Measurements from ENCODE around the gene BRMS1L.

The BRMS1L gene

DNA sequence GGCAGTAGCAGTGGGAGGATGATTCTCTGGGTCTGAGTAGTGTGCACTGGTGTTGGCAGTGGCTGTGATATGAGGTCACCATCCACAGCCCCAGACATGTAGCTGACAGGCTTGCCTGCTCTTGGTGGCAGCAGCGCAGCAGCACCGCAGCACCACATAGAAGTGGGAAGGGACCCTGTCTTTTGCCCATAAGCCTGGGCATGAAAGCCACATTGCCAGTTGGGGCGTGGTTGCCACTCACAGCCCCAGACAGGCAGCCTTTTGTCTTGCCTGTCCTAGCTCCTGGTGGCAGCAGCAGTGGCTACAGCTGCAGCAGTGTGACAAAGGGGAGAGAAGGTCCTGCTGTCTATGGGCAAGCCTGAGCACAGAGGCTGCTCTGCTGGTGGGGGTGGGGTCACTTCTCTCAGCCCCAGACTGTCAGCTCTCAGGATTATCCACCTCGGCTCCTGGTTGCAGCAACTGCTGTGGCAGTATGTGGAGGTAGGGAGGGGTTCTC is 71.5 kb downstream of the BRMS1L start:
- no peaks in the 10 kb centered on the region for H3K4me1 ChIP-seq (ENCODE audit: insufficient read depth, low read length, poor library complexity, severe bottlenecking)
- H2AFZ ChIP-seq (ENCODE audit: low read length): no peak overlapping the region
- H3K9me2 ChIP-seq (replicated peaks; ENCODE audit: low read depth, low read length): no peaks in the 10 kb centered on the region
- H3K4me3 ChIP-seq (ENCODE audit: low read length, poor library complexity, severe bottlenecking): no peak overlapping the region
- H3K79me2 ChIP-seq (ENCODE audit: insufficient read depth, low read length): no peaks in the 10 kb centered on the region
- H3F3A ChIP-seq (ENCODE audit: low read depth): no peaks in the 10 kb centered on the region
- TF ChIP-seq CTCF (conservative IDR thresholded peaks at IDR 0.05; ENCODE audit: low read length): no peak
- H4K20me1 ChIP-seq (ENCODE audit: insufficient read depth, low read length, poor library complexity, severe bottlenecking): no peaks in the 10 kb centered on the region
- H3K27me3 ChIP-seq (ENCODE audit: insufficient read depth, low read length, poor library complexity, severe bottlenecking): no peaks in the 10 kb centered on the region
- H3K9me3 ChIP-seq (ENCODE audit: insufficient read depth, low read depth, low read length): no peaks in the 10 kb centered on the region
- no peak overlapping the region for H3K9ac ChIP-seq (ENCODE audit: low read depth, low read length, poor library complexity, severe bottlenecking)
- no peak overlapping the region for H3K4me2 ChIP-seq (ENCODE audit: low read depth, low read length, poor library complexity, severe bottlenecking)
- H3K36me3 ChIP-seq (ENCODE audit: insufficient read depth, low read length): no peaks in the 10 kb centered on the region

DNA sequence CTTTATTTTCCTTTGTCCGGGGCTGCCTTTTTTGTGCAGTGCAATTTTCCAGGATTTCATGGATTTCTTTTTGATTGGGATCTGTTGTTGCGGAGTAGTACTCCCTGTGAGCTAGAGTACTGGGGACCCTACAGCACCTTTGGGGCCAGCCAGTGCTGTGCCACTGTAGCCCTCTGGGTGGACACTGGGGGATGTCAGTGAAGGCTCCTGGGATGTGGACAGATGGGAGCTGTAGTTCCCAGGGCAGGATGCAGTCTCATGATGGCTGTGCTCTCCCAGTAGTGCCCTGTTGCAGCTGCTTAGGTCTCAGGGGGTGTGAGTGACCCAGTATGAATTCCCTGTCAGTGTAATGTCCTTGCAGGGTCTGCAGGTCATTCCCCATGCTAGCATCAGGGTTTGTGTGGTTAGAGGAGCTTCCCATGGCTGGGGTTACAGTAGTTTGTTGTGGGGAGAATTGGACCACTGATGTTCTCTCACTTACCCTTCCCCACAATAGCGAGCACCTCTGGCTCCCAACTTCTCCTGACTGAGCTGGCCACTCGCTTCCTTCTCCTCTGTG is 72.2 kb downstream of the BRMS1L start:
- Histone ChIP-seq H3K9ac (ENCODE audit: low read depth, low read length, poor library complexity, severe bottlenecking) (no peak overlapping the region), H3K4me1 (ENCODE audit: insufficient read depth, low read length, poor library complexity, severe bottlenecking) (no peaks in the 10 kb centered on the region), H3K27me3 (ENCODE audit: insufficient read depth, low read length, poor library complexity, severe bottlenecking) (no peaks in the 10 kb centered on the region), H2AFZ (ENCODE audit: low read length) (no peak overlapping the region), H3K4me2 (ENCODE audit: low read depth, low read length, poor library complexity, severe bottlenecking) (no peak overlapping the region), H3K36me3 (ENCODE audit: insufficient read depth, low read length) (no peaks in the 10 kb centered on the region), H4K20me1 (ENCODE audit: insufficient read depth, low read length, poor library complexity, severe bottlenecking) (no peaks in the 10 kb centered on the region), H3K4me3 (ENCODE audit: low read length, poor library complexity, severe bottlenecking) (no peak overlapping the region), H3F3A (ENCODE audit: low read depth) (no peaks in the 10 kb centered on the region), H3K9me3 (ENCODE audit: insufficient read depth, low read depth, low read length) (no peaks in the 10 kb centered on the region), H3K79me2 (ENCODE audit: insufficient read depth, low read length) (no peaks in the 10 kb centered on the region), H3K9me2 (replicated peaks; ENCODE audit: low read depth, low read length) (no peaks in the 10 kb centered on the region)
- TF ChIP-seq CTCF (conservative IDR thresholded peaks at IDR 0.05; ENCODE audit: low read length) (no peak), EZH2phosphoT487 (IDR thresholded peaks at IDR 0.05; ENCODE audit: borderline replicate concordance) (no peak)

GRCh38 chr14:35900741-35901140 is 74.6 kb downstream of the BRMS1L start:
- no peak overlapping the region for H2AFZ ChIP-seq (ENCODE audit: low read length)
- no peaks in the 10 kb centered on the region for H3K27me3 ChIP-seq (ENCODE audit: insufficient read depth, low read length, poor library complexity, severe bottlenecking)
- H3K79me2 ChIP-seq (ENCODE audit: insufficient read depth, low read length): no peaks in the 10 kb centered on the region
- H3K9me2 ChIP-seq (replicated peaks; ENCODE audit: low read depth, low read length): no peaks in the 10 kb centered on the region
- H4K20me1 ChIP-seq (ENCODE audit: insufficient read depth, low read length, poor library complexity, severe bottlenecking): no peaks in the 10 kb centered on the region
- H3K36me3 ChIP-seq (ENCODE audit: insufficient read depth, low read length): no peaks in the 10 kb centered on the region
- no peaks in the 10 kb centered on the region for H3F3A ChIP-seq (ENCODE audit: low read depth)
- H3K4me2 ChIP-seq (ENCODE audit: low read depth, low read length, poor library complexity, severe bottlenecking): no peak overlapping the region
- TF ChIP-seq CTCF (conservative IDR thresholded peaks at IDR 0.05; ENCODE audit: low read length) (no peak), EZH2phosphoT487 (IDR thresholded peaks at IDR 0.05; ENCODE audit: borderline replicate concordance) (no peak)
- no peaks in the 10 kb centered on the region for H3K9me3 ChIP-seq (ENCODE audit: insufficient read depth, low read depth, low read length)
- no peaks in the 10 kb centered on the region for H3K4me1 ChIP-seq (ENCODE audit: insufficient read depth, low read length, poor library complexity, severe bottlenecking)
- no peak overlapping the region for H3K4me3 ChIP-seq (ENCODE audit: low read length, poor library complexity, severe bottlenecking)
- H3K9ac ChIP-seq (ENCODE audit: low read depth, low read length, poor library complexity, severe bottlenecking): no peak overlapping the region

Data from Loucy (cell line).